GM12878 (cell line): ENCODE data around the gene NPM1. TPM values are rescaled to one million over a fixed set of nuclear protein-coding genes. Genes with fewer than 3 reads are reported as not detected.

Experiments used
- ATAC-seq: fragments of 200-7000 bp; cut with Tn5 transposase; 3 replicates; pipeline ENCODE4 v1.9.1; 2020; ENCODE audit warnings: mild to moderate bottlenecking, moderate library complexity
- Bru-seq: library from RNA; stranded (reverse); fragments of 400-500 nt; gene quantifications from one replicate; lab custom pipeline; 2021; lab: Mats Ljungman, UMichigan
- BruChase-seq, 2 experiments: library from RNA; stranded (reverse); fragments of 400-500 nt; gene quantifications; one replicate each; lab custom pipeline; 2021; lab: Mats Ljungman, UMichigan
- BruUV-seq: library from RNA; stranded (reverse); fragments of 400-500 nt; replicated peaks from 2 replicates; lab custom pipeline; 2021; lab: Mats Ljungman, UMichigan
- CTCF ChIA-PET: fragments of 300-600 bp; sonication (Branson Sonifier 250); formaldehyde crosslinking; extraction: SDS; loops from one replicate; lab custom pipeline; 2021; ENCODE audit warnings: inconsistent platforms; lab: Yijun Ruan, JAX
- POLR2A ChIA-PET: fragments of 350-600 bp; formaldehyde crosslinking; extraction: SDS; loops from one replicate; lab custom pipeline; 2021; ENCODE audit warnings: inconsistent platforms; lab: Charles Lee
- RAD21 ChIA-PET: fragments of 300-600 bp; sonication (Branson Sonifier 250); formaldehyde crosslinking; loops from one replicate; lab custom pipeline; 2023; ENCODE audit warnings: antibody characterized with exemption; ENCODE audit not compliant: unreplicated experiment; lab: Charles Lee
- SMC1A ChIA-PET: fragments of 300-600 bp; sonication (Branson Sonifier 250); formaldehyde crosslinking; loops from one replicate; lab custom pipeline; 2023; ENCODE audit not compliant: unreplicated experiment, uncharacterized antibody; lab: Charles Lee
- DNase-seq: peaks from one replicate; pipeline ENCODE4 v3.0.0-alpha.2; 2011; ENCODE audit warnings: low read depth, low spot score
- FAIRE-seq: peaks from 3 replicates; lab custom pipeline; 2011; peaks lifted over from hg19 to GRCh38; lab: Jason Lieb, UNC
- H2AFZ ChIP-seq: 2 replicates; pipeline ENCODE4 v1.6.0; 2011; ENCODE audit warnings: low read depth, low read length, control low read depth; ENCODE audit not compliant: control insufficient read depth
- H3K27ac ChIP-seq: 2 replicates; pipeline ENCODE4 v1.5.1; 2011; ENCODE audit warnings: control low read depth; ENCODE audit not compliant: control insufficient read depth, insufficient read depth
- H3K27me3 ChIP-seq, 2 experiments: replicated peaks in 1 of 2; 2 replicates each; pipeline versions ENCODE4 v1.6.0 to v1.6.1; 2011; ENCODE audit warnings: low read length in 1 of 2; ENCODE audit not compliant: control insufficient read depth in 2 of 2, insufficient read depth in 2 of 2
- H3K36me3 ChIP-seq, 2 experiments: 2 replicates each; pipeline ENCODE4 v1.5.1; 2011; ENCODE audit warnings: low read length in 1 of 2; ENCODE audit not compliant: control insufficient read depth in 2 of 2, insufficient read depth in 2 of 2
- H3K4me1 ChIP-seq: 2 replicates; pipeline ENCODE4 v1.6.1; 2011; ENCODE audit warnings: mild to moderate bottlenecking, low read length, moderate library complexity, mixed read lengths; ENCODE audit not compliant: control insufficient read depth, insufficient read depth
- H3K4me2 ChIP-seq: 2 replicates; pipeline ENCODE4 v1.6.0; 2011; ENCODE audit warnings: control low read depth; ENCODE audit not compliant: control insufficient read depth, insufficient read depth
- H3K4me3 ChIP-seq: fragments of 200-600 bp; sonication (generic); 2 replicates; pipeline ENCODE4 v1.5.1; 2016
- H3K79me2 ChIP-seq: 2 replicates; pipeline ENCODE4 v1.6.0; 2011; ENCODE audit warnings: low read length; ENCODE audit not compliant: control insufficient read depth, insufficient read depth
- H3K9ac ChIP-seq: 2 replicates; pipeline ENCODE4 v1.8.0; 2011; ENCODE audit warnings: low read length, control low read depth, mixed read lengths; ENCODE audit not compliant: control insufficient read depth, insufficient read depth
- H3K9me3 ChIP-seq: replicated peaks from 3 replicates; pipeline ENCODE4 v1.5.1; 2011; ENCODE audit warnings: mild to moderate bottlenecking, low read length; ENCODE audit not compliant: control insufficient read depth, insufficient read depth
- H4K20me1 ChIP-seq: 2 replicates; pipeline ENCODE4 v1.6.0; 2011; ENCODE audit not compliant: control insufficient read depth, insufficient read depth
- HDGF ChIP-seq: fragments of 450-650 bp; IDR thresholded peaks from 2 replicates; pipeline ENCODE4 v1.6.1; 2016; ENCODE audit warnings: antibody characterized with exemption
- IKZF1 ChIP-seq: fragments of 450-650 bp; conservative IDR thresholded peaks from 2 replicates; pipeline ENCODE4 v1.6.1; 2017; ENCODE audit warnings: antibody characterized with exemption, mild to moderate bottlenecking
- RELA ChIP-seq: fragments of 450-650 bp; IDR thresholded peaks from 2 replicates; pipeline ENCODE4 v1.8.0; 2014; ENCODE audit warnings: borderline replicate concordance; ENCODE audit not compliant: partially characterized antibody
- SMAD1 ChIP-seq: fragments of 450-650 bp; IDR thresholded peaks from 2 replicates; pipeline ENCODE4 v1.6.1; 2018; ENCODE audit warnings: mild to moderate bottlenecking, low read depth; ENCODE audit not compliant: partially characterized antibody
- SP1 ChIP-seq: IDR thresholded peaks from one replicate; pipeline ENCODE4 v1.6.1; 2011; ENCODE audit warnings: low read depth, low read length
- SREBF2 ChIP-seq: IDR thresholded peaks from 2 replicates; pipeline ENCODE4 v1.6.1; 2012; ENCODE audit warnings: mild to moderate bottlenecking, low read length
- SRF ChIP-seq, 2 experiments: IDR thresholded peaks; 2 replicates each; pipeline ENCODE4 v1.6.1; 2011; ENCODE audit warnings: low read depth in 2 of 2, low read length in 2 of 2, mild to moderate bottlenecking in 1 of 2, moderate library complexity in 1 of 2
- SUZ12 ChIP-seq: fragments of 200-600 bp; sonication (generic); IDR thresholded peaks from one replicate; pipeline ENCODE4 v1.6.1; 2018; ENCODE audit warnings: antibody characterized with exemption, mild to moderate bottlenecking; ENCODE audit not compliant: unreplicated experiment
- YY1 ChIP-seq: IDR thresholded peaks from 2 replicates; pipeline ENCODE4 v1.6.1; 2011; ENCODE audit warnings: low read depth, mild to moderate bottlenecking, low read length
- ZNF622 ChIP-seq: fragments of 450-650 bp; IDR thresholded peaks from 2 replicates; pipeline ENCODE4 v1.6.1; 2017; ENCODE audit warnings: mild to moderate bottlenecking, inconsistent platforms
- WGBS: methylation state at CpG from one replicate; pipeline ENCODE4 v1.1.6; 2016; ENCODE audit warnings: low lambda C conversion rate; ENCODE audit not compliant: insufficient replicate concordance, insufficient coverage; ENCODE audit errors: missing lambda C conversion rate; 5-methylcytosine and 5-hydroxymethylcytosine counted together
- in situ Hi-C: fragments of 300-500 bp; cut with MboI; formaldehyde crosslinking; loops from 9 replicates; pipeline ENCODE4 v1.14.3; 2018; ENCODE audit warnings: mixed read lengths
- intact Hi-C: fragments of 100-400 bp; cut with micrococcal nuclease; formaldehyde crosslinking; loops from one replicate; pipeline ENCODE4 v1.14.2; 2022; ENCODE audit not compliant: unreplicated experiment
- long read RNA-seq, 2 experiments: library from polyadenylated mRNA; unstranded; transcript quantifications; one replicate each; pipeline ENCODE4 v2.0.0, GENCODE V29; 2019 to 2020
- polyA minus RNA-seq, 3 experiments: library from RNA; depleted of rRNA, polyadenylated mRNA; stranded (reverse); fragments of >200 nt; gene quantifications; 2 replicates each; pipeline ENCODE4 v1.2.3, GENCODE V29; 2011
- polyA plus RNA-seq, 11 experiments: library from polyadenylated mRNA; depleted of rRNA in 4 of 11; unstranded in 6 of 11; stranded (reverse) in 5 of 11; fragments of >200 nt; fragmentation: Nextera tagmentation in 4 of 11; fragmentation: Illumina TruSeq in 1 of 11; extraction: Ambion mirVana in 4 of 11; extraction: Trizol in 1 of 11; gene quantifications; 1 replicate in 1 of 11; 2 replicates in 10 of 11; pipeline versions ENCODE4 v1.2.1 to v1.2.3, GENCODE V29; 2011 to 2016; ENCODE audit warnings: inconsistent platforms in 2 of 11, missing spikeins in 2 of 11, low read depth in 1 of 11
- total RNA-seq, 4 experiments: library from RNA; depleted of rRNA in 3 of 4; stranded (reverse); fragments of >200 nt in 3 of 4; fragmentation: Illumina TruSeq in 1 of 4; extraction: Trizol in 1 of 4; gene quantifications; 2 replicates each; pipeline versions ENCODE4 v1.2.1 to v1.2.3, GENCODE V29; 2013 to 2021
- TF ChIP-seq, protein P1 (sequence below): IDR thresholded peaks from 2 replicates; pipeline ENCODE4 v1.6.1; 2011; ENCODE audit warnings: borderline replicate concordance, low read depth, mild to moderate bottlenecking, moderate library complexity, low read length; ENCODE audit not compliant: insufficient read depth, poor library complexity, severe bottlenecking
- TF ChIP-seq, protein P2 (sequence below): IDR thresholded peaks from 2 replicates; pipeline ENCODE4 v1.6.1; 2012; ENCODE audit warnings: mild to moderate bottlenecking, low read depth, low read length

NPM1 gene
- 425 and 430 TPM in 2 replicates for total RNA-seq (2013; cell fraction: nucleolus; rRNA removed)
- total RNA-seq (2014; rRNA removed) (2,837 and 2,926 TPM in 2 replicates), total RNA-seq (2014; rRNA removed; fragmentation: Illumina TruSeq; extraction: Trizol) (5,396 and 5,466 TPM in 2 replicates), total RNA-seq (2021) (2,607 and 2,609 TPM in 2 replicates), polyA plus RNA-seq (2011; rRNA removed) (2,896 and 3,056 TPM in 2 replicates), polyA plus RNA-seq (2014; fragmentation: Illumina TruSeq; extraction: Trizol) (4,943 and 8,358 TPM in 2 replicates), polyA plus RNA-seq (2014; fragmentation: Nextera tagmentation; extraction: Ambion mirVana) (1,000 to 10,000 TPM; 3,742 to 5,105 TPM), polyA plus RNA-seq (2014; rRNA removed) (2,295 and 2,497 TPM in 2 replicates), polyA plus RNA-seq (2016; fragmentation: Nextera tagmentation; extraction: Ambion mirVana) (1,000 to 10,000 TPM; 1,843 to 2,046 TPM), polyA minus RNA-seq (2011; rRNA and poly(A)+ RNA removed) (1,162 and 2,005 TPM in 2 replicates), Bru-seq, nascent RNA (percentile 99 among the genes with signal in this experiment), BruChase-seq, experiment 1, labeled RNA remaining after a 6-hour chase (percentile 100 among the genes with signal in this experiment), BruChase-seq, experiment 2, labeled RNA remaining after a 2-hour chase (percentile 99 among the genes with signal in this experiment)
- polyA plus RNA-seq (2011; ENCODE audit: low read depth): 1,342 TPM
- polyA plus RNA-seq (2011; cell fraction: cytosol; rRNA removed): 3,501 and 4,381 TPM in 2 replicates
- 735 and 1,933 TPM in 2 replicates for polyA plus RNA-seq (2011; cell fraction: nucleus; rRNA removed)
- polyA plus RNA-seq (2012): 4,384 and 5,105 TPM in 2 replicates
- polyA minus RNA-seq (2011; cell fraction: cytosol; rRNA and poly(A)+ RNA removed): 2,291 and 2,774 TPM in 2 replicates
- 272 and 485 TPM in 2 replicates for polyA minus RNA-seq (2011; cell fraction: nucleus; rRNA and poly(A)+ RNA removed)
- long read RNA-seq, experiment 1, transcript NPM1-202 (10 exons, 1,237 nt): minor isoform, 33 of 3,577 reads
- long read RNA-seq, experiment 1, transcript NPM1-201 (11 exons, 1,758 nt): major isoform, 3,003 of 3,577 reads
- long read RNA-seq, experiment 1, transcript NPM1-203 (10 exons, 1,598 nt): minor isoform, 327 of 3,577 reads
- long read RNA-seq, experiment 1, partial matches to known transcripts: 25 of 3,577 reads
- long read RNA-seq, experiment 1, other reads (novel, unspliced or antisense): 188 of 3,577 reads
- long read RNA-seq, experiment 2, transcript NPM1-205 (5 exons, 670 nt): minor isoform, 29 of 14,731 reads
- long read RNA-seq, experiment 2, transcript NPM1-201 (11 exons, 1,758 nt): major isoform, 12,549 of 14,731 reads
- long read RNA-seq, experiment 2, transcript NPM1-202 (10 exons, 1,237 nt): minor isoform, 128 of 14,731 reads
- long read RNA-seq, experiment 2, transcript NPM1-203 (10 exons, 1,598 nt): minor isoform, 1,256 of 14,731 reads
- long read RNA-seq, experiment 2, partial matches to known transcripts: 529 of 14,731 reads
- long read RNA-seq, experiment 2, other reads (novel, unspliced or antisense): 237 of 14,731 reads

DNA sequence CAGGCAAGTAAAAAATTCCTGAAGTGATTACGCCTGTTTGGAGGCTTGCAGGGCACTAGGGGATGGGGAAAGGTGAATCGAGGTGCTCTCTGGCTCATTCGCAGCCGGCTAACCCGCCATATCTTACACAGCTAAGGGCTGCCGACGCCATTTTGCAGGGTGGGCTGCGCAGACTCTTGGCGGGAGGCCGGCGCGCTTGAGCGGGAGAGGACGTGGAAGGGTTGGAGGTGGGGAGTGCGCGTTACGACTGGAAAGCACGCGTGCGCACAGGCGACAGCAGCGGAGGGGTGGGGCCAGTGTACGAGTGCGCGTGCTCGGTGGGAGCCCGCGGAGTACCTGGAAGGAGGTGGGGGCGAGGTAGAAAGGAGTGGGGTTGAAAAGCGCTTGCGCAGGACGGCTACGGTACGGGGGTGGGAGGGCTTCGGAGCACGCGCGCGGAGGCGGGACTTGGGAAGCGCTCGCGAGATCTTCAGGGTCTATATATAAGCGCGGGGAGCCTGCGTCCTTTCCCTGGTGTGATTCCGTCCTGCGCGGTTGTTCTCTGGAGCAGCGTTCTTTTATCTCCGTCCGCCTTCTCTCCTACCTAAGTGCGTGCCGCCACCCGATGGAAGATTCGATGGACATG lies at the start of gene NPM1:
TSS of gene NPM1 (plus strand) at position 505 of the 625 bp plus-strand sequence. CDS start at position 605, 100 bp downstream.
- intact Hi-C loops (no loop called here), in situ Hi-C loops (no loop called here)
- BruUV-seq: no TSS peak
- Histone ChIP-seq H3K4me2 (peak within 1 kb of the TSS; percentile 85), H4K20me1 (peaks cover 16% of the 10 kb centered on the region; the same call in 1 of the 2 replicates), H2AFZ (peak within 1 kb of the TSS; percentile 98), H3K36me3 (peaks cover 8 to 9% of the 10 kb centered on the region in 2 experiments; a peak in 3 of 4 replicates), H3K9ac (peak within 1 kb of the TSS; percentile 91), H3K4me1 (peaks cover 5% of the 10 kb centered on the region), H3K9me3 (no peaks in the 10 kb centered on the region), H3K79me2 (peaks cover 50% of the 10 kb centered on the region), H3K27ac (peak within 1 kb of the TSS; percentile 87), H3K27me3 (no peaks in the 10 kb centered on the region), H3K4me3 (peak within 1 kb of the TSS; percentile 92)
- POLR2A ChIA-PET: interaction anchor here (0.6 to 1.5 kb wide), 7 partner anchors 8 to 930 kb away, joined by 3 to 6 read pairs (median 4); no protein-coding TSS in a partner anchor
- peak; percentile 98 for FAIRE-seq
- peak; percentile 98 for DNase-seq
- CTCF ChIA-PET: interaction anchor here (1.5 kb wide), 1 partner anchor 18 kb away, joined by 5 read pairs; no protein-coding TSS in a partner anchor
- RAD21 ChIA-PET: interaction anchor here (1.3 to 1.5 kb wide), 2 partner anchors 9 to 619 kb away, joined by 3 to 5 read pairs; partner anchors contain the start of gene FBXW11
- WGBS: under 1% methylated on average over 54 of the region's 56 CpGs
- SMC1A ChIA-PET: interaction anchor here (0.6 to 1.6 kb wide), 2 partner anchors 179 to 618 kb away, joined by 3 read pairs; no protein-coding TSS in a partner anchor
- peak; percentile 84 for ATAC-seq
- peak; percentile 100 for TF ChIP-seq HDGF
- peak; percentile 81 for TF ChIP-seq SMAD1
- peak; percentile 99 for TF ChIP-seq YY1
- no peak for TF ChIP-seq ZNF622
- TF ChIP-seq RELA: no peak
- TF ChIP-seq, protein P1, sequence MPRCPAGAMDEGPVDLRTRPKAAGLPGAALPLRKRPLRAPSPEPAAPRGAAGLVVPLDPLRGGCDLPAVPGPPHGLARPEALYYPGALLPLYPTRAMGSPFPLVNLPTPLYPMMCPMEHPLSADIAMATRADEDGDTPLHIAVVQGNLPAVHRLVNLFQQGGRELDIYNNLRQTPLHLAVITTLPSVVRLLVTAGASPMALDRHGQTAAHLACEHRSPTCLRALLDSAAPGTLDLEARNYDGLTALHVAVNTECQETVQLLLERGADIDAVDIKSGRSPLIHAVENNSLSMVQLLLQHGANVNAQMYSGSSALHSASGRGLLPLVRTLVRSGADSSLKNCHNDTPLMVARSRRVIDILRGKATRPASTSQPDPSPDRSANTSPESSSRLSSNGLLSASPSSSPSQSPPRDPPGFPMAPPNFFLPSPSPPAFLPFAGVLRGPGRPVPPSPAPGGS: peak; percentile 20
- no peak for TF ChIP-seq SRF (IDR thresholded peaks at IDR 0.05; ENCODE audit: low read depth in 2 of 2, low read length in 2 of 2)
- TF ChIP-seq, protein P2, sequence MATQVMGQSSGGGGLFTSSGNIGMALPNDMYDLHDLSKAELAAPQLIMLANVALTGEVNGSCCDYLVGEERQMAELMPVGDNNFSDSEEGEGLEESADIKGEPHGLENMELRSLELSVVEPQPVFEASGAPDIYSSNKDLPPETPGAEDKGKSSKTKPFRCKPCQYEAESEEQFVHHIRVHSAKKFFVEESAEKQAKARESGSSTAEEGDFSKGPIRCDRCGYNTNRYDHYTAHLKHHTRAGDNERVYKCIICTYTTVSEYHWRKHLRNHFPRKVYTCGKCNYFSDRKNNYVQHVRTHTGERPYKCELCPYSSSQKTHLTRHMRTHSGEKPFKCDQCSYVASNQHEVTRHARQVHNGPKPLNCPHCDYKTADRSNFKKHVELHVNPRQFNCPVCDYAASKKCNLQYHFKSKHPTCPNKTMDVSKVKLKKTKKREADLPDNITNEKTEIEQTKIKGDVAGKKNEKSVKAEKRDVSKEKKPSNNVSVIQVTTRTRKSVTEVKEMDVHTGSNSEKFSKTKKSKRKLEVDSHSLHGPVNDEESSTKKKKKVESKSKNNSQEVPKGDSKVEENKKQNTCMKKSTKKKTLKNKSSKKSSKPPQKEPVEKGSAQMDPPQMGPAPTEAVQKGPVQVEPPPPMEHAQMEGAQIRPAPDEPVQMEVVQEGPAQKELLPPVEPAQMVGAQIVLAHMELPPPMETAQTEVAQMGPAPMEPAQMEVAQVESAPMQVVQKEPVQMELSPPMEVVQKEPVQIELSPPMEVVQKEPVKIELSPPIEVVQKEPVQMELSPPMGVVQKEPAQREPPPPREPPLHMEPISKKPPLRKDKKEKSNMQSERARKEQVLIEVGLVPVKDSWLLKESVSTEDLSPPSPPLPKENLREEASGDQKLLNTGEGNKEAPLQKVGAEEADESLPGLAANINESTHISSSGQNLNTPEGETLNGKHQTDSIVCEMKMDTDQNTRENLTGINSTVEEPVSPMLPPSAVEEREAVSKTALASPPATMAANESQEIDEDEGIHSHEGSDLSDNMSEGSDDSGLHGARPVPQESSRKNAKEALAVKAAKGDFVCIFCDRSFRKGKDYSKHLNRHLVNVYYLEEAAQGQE: 0 out of 2 replicates have a peak, but pooled peaks have one; percentile 44
- peak; percentile 86 for TF ChIP-seq IKZF1
- TF ChIP-seq SUZ12: no peak
- TF ChIP-seq SREBF2: no peak
- TF ChIP-seq SP1: no peak
